ENCODE measurements around the gene CDHR1. TPM values are rescaled to one million over a fixed set of nuclear protein-coding genes. Genes with fewer than 3 reads are reported as not detected.
"Not testable (repeated sequence)": the region's sequence is repeated elsewhere in the genome, so short reads cannot be mapped to it uniquely, and the experiment has no call there.

The CDHR1 gene
- total and polyA plus RNA-seq, 8 donors: 0.03 to 0.77 (median 0.49) TPM; not detected in 1

- Histone ChIP-seq H3K36me3 (no peaks in the 10 kb centered on the region), H3K4me1 (no peaks in the 10 kb centered on the region), H3K27ac (no peak overlapping the region), H3K4me3 (no peak overlapping the region), H3K9me3 (no peaks in the 10 kb centered on the region), H3K27me3 (peaks cover 0 to 2% (median 0%) of the 10 kb centered on the region in 4 donors)
- 75 to 88% methylated on average over 4 of the region's 4 CpGs for WGBS, 2 donors
- no peak for DNase-seq
- no peak for TF ChIP-seq CTCF (IDR thresholded peaks at IDR 0.05)
- no peak for FAIRE-seq
- no peak for ATAC-seq
- intact Hi-C loops (cut with DNase I): no loop called here
Observed at GRCh38 chr10:84166620-84167288, 27.6 kb upstream of the CDHR1 start.

GRCh38 chr10:84167289-84167653, 27.1 kb upstream of the CDHR1 start:
- FAIRE-seq; DNase-seq; H3K27me3 ChIP-seq; H3K27ac ChIP-seq; ATAC-seq; H3K9me3 ChIP-seq; intact Hi-C loops (cut with DNase I); H3K4me1 ChIP-seq; H3K4me3 ChIP-seq; H3K36me3 ChIP-seq: not testable (repeated sequence)
- 77 to 90% methylated on average over 2 of the region's 2 CpGs for WGBS, 2 donors

- ATAC-seq; FAIRE-seq; H3K36me3 ChIP-seq; DNase-seq; H3K4me1 ChIP-seq; H3K4me3 ChIP-seq; H3K27ac ChIP-seq; intact Hi-C loops (cut with DNase I); H3K9me3 ChIP-seq; H3K27me3 ChIP-seq: not testable (repeated sequence)
- WGBS, 2 donors: 88 to 94% methylated on average over 10 of the region's 10 CpGs
Observed at GRCh38 chr10:84168382-84168781, 26.0 kb upstream of the CDHR1 start.

- H3K4me3 ChIP-seq; intact Hi-C loops (cut with DNase I); H3K4me1 ChIP-seq; FAIRE-seq; ATAC-seq; H3K27me3 ChIP-seq; H3K27ac ChIP-seq; H3K9me3 ChIP-seq; DNase-seq; H3K36me3 ChIP-seq: not testable (repeated sequence)
- WGBS, 2 donors: 81 to 85% methylated on average over 2 of the region's 2 CpGs
Observed at GRCh38 chr10:84171237-84171636, 23.1 kb upstream of the CDHR1 start.

GRCh38 chr10:84171700-84172466, 22.5 kb upstream of the CDHR1 start:
- not testable (repeated sequence) for H3K4me3 ChIP-seq

GRCh38 chr10:84172467-84173356, 21.6 kb upstream of the CDHR1 start:
- Histone ChIP-seq H3K4me1 (no peaks in the 10 kb centered on the region), H3K4me3 (no peak overlapping the region), H3K27ac (peak overlapping the region in 1 of 4 donors; percentile 40), H3K27me3 (no peaks in the 10 kb centered on the region), H3K36me3 (no peaks in the 10 kb centered on the region), H3K9me3 (no peaks in the 10 kb centered on the region)
- DNase-seq (no peak), ATAC-seq (no peak), FAIRE-seq (no peak)
- intact Hi-C loops (cut with DNase I): no loop called here
- WGBS, 2 donors: 76 to 91% methylated on average over 9 of the region's 9 CpGs
- TF ChIP-seq CTCF (IDR thresholded peaks at IDR 0.05): no peak

More at GRCh38 chr10:84171700-84172466, 22.5 kb upstream of the CDHR1 start:
- DNase-seq; H3K27me3 ChIP-seq; FAIRE-seq; H3K36me3 ChIP-seq; H3K9me3 ChIP-seq; intact Hi-C loops (cut with DNase I); H3K4me1 ChIP-seq; ATAC-seq: not testable (repeated sequence)
- WGBS, 2 donors: 76 to 86% methylated on average over 20 of the region's 21 CpGs
- H3K27ac ChIP-seq: peak overlapping the region in 1 of 4 donors; percentile 40

Measured in pancreas (tissue), 10 donors.